ENCODE results near the gene CLDN22.

The CLDN22 gene

GRCh38 chr4:183323295-183323694 lies 3.2 kb upstream of the CLDN22 start:
- no peak for FAIRE-seq
- DNase-seq (ENCODE audit: low spot score) = no peak

- DNase-seq (ENCODE audit: low spot score) (no peak), FAIRE-seq (no peak)
Observed at GRCh38 chr4:183322326-183322725, 2.2 kb upstream of the CLDN22 start, which contains the start of gene CLDN24. CLDN24 (minus strand) TSS chr4:183322426; CDS start chr4:183322426, 0 bp downstream.

- DNase-seq (ENCODE audit: low spot score) = no peak
- FAIRE-seq = no peak
Observed at GRCh38 chr4:183321516-183321915, 1.4 kb upstream of the CLDN22 start.

GRCh38 chr4:183321079-183321478 lies 1.0 kb upstream of the CLDN22 start:
- DNase-seq (ENCODE audit: low spot score) = no peak
- FAIRE-seq = no peak

GRCh38 chr4:183318656-183319055 lies 1.4 kb downstream of the CLDN22 start:
- no peak for FAIRE-seq
- DNase-seq (ENCODE audit: low spot score) = no peak

- FAIRE-seq (no peak), DNase-seq (ENCODE audit: low spot score) (no peak)
Observed at GRCh38 chr4:183314806-183315205, 5.3 kb downstream of the CLDN22 start.

GRCh38 chr4:183314336-183314735 lies 5.7 kb downstream of the CLDN22 start:
- DNase-seq (ENCODE audit: low spot score) (no peak), FAIRE-seq (no peak)

GRCh38 chr4:183312841-183313240 lies 7.2 kb downstream of the CLDN22 start:
- DNase-seq (ENCODE audit: low spot score) = no peak
- no peak for FAIRE-seq

GRCh38 chr4:183306811-183307210 lies 13.3 kb downstream of the CLDN22 start:
- FAIRE-seq (no peak), DNase-seq (ENCODE audit: low spot score) (no peak)

- FAIRE-seq (no peak), DNase-seq (ENCODE audit: low spot score) (no peak)
Observed at GRCh38 chr4:183304538-183304937, 15.5 kb downstream of the CLDN22 start.

- DNase-seq (ENCODE audit: low spot score) = no peak
- FAIRE-seq = no peak
Observed at GRCh38 chr4:183304067-183304466, 16.0 kb downstream of the CLDN22 start.

GRCh38 chr4:183303301-183303700 lies 16.8 kb downstream of the CLDN22 start:
- DNase-seq (ENCODE audit: low spot score) = no peak
- FAIRE-seq = no peak

- FAIRE-seq = no peak
- DNase-seq (ENCODE audit: low spot score) = no peak
Observed at GRCh38 chr4:183300655-183301054, 19.4 kb downstream of the CLDN22 start.

- FAIRE-seq (no peak), DNase-seq (ENCODE audit: low spot score) (no peak)
Observed at GRCh38 chr4:183300070-183300469, 20.0 kb downstream of the CLDN22 start.

- DNase-seq (ENCODE audit: low spot score) (no peak), FAIRE-seq (no peak)
Observed at GRCh38 chr4:183299464-183299863, 20.6 kb downstream of the CLDN22 start.

- FAIRE-seq (no peak), DNase-seq (ENCODE audit: low spot score) (no peak)
Observed at GRCh38 chr4:183297675-183298074, 22.4 kb downstream of the CLDN22 start.

GRCh38 chr4:183295711-183296110 lies 24.4 kb downstream of the CLDN22 start:
- DNase-seq (ENCODE audit: low spot score) (no peak), FAIRE-seq (no peak)

GRCh38 chr4:183291070-183291469 lies 29.0 kb downstream of the CLDN22 start:
- no peak for DNase-seq (ENCODE audit: low spot score)
- no peak for FAIRE-seq

- FAIRE-seq (no peak), DNase-seq (ENCODE audit: low spot score) (no peak)
Observed at GRCh38 chr4:183289688-183290087, 30.4 kb downstream of the CLDN22 start.

- no peak for FAIRE-seq
Observed at GRCh38 chr4:183288955-183289354, 31.1 kb downstream of the CLDN22 start.

GRCh38 chr4:183287677-183288076 lies 32.4 kb downstream of the CLDN22 start:
- FAIRE-seq (no peak), DNase-seq (ENCODE audit: low spot score) (peak; percentile 4)

More at GRCh38 chr4:183288955-183289354, 31.1 kb downstream of the CLDN22 start:
- no peak for DNase-seq (ENCODE audit: low spot score)

- peak; percentile 8 for DNase-seq (ENCODE audit: low spot score)
- peak; percentile 75 for FAIRE-seq
Observed at GRCh38 chr4:183287309-183287659, 32.8 kb downstream of the CLDN22 start.

GRCh38 chr4:183286590-183287308 lies 33.3 kb downstream of the CLDN22 start:
- DNase-seq (ENCODE audit: low spot score) (no peak), FAIRE-seq (no peak)

GRCh38 chr4:183285886-183286285 lies 34.2 kb downstream of the CLDN22 start:
- DNase-seq (ENCODE audit: low spot score) (no peak), FAIRE-seq (no peak)

All from RCC 7860 (cell line).